Smooth muscle cell of the brain vasculature (primary cell): ENCODE data around the gene TEAD1.

Experiments used
- DNase-seq: peaks from one replicate; pipeline ENCODE4 v3.0.0-alpha.2; 2012; ENCODE audit warnings: low read depth, low spot score

Gene TEAD1

DNA sequence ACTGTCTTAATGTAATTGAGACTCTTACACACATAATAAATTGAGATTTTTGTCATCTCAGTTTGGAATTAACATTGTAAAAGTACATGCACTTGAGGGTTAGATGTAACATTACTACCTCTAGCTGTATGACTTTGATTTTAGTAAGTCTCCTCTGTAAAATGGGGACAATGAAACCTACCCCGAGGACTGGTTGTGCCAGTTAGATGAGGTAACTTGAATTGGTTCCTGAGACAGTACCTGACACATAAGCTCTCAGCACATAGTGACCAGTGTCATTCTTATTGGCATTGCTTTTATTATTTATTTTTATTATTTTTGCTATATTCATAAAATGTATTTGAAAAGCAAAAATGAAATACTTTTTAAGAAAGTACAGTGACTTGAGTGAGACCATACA is 114.8 kb downstream of the TEAD1 start:
- no peak for DNase-seq

DNA sequence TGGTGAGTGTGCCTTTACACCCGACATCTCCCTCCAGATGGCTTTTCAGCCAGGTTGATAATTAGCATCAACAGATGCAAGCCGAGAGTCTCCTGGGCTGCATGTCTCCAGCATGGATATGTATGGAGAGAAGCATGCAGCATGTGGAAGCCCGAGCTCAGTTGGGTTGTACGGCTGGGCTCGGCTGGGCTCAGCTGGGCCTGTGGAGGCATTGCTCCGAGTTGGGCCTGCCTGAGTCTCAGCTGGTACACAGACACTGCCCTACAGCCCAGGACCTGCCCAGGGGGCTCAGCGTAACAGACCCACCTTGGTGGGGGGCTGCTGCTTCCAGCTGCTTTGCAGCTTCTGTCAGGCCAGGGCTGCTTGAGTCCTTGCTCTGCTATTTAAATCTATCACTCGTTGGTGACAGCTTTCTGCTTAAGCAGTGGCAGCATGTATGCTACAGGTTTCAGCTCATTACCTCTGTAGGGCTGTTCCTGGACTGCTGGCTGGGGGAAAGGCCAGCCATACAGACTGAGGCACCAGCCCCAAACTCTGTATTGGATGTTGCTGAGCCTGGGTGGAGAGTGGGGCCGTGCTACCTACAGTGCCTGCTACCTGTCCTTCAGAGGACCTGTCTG is 115.5 kb downstream of the TEAD1 start:
- DNase-seq = no peak

DNA sequence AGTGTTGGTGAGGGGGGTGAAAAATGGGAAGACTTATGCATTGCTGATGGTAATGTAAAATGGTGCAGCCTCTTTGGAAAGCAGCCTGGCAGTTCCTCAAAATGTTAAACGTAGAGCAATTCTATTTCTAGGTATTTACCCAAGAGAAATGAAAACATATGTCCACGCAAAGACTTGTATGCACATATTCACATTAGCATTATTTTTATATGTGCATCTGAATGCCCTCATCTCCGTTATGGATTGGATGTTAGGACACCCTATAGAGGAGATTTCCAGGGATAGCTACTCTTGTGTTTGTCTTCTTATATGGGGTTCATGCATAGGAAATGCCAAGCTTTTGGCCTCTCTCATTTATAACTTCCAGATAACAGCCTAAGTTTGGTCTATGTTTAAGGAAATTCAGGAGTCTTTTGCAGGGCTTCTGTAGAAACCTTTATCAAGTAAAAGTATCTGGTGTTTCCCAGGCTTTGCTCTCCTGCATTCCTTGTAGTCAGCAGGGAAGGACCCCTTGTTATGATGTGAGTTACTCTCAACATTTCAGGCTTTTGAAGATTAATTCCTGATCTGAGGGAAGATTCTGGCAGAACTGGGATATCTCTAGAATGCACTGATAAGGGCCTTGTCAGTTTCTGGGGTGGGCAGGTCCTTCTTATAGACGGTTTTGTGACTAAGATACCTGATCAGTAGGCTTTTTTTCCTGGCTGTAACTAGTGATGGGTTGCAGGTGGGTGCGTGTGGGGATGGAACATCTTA is 116.8 kb downstream of the TEAD1 start:
- DNase-seq = no peak

- no peak for DNase-seq
These were observed 117.8 kb downstream of the TEAD1 start for GRCh38 chr11:12792018-12792417.

DNA sequence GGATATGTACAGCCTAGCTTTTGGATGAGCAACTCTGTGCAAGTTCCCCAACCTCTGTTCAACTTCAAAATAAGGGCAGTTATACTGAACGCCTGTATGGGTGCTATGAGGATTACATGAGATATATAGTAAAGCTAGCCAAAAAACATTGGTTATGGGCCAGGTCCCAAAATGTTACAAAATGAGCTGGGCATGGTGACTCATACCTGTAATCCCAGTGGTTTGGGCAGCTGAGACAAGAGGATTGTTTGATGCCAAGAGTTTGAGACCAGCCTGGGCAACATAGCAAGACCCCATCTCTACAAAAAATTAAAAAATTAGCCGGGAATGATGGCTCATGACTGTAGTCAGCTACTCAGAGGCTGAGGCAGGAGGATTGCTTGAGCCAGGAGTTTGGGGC is 118.4 kb downstream of the TEAD1 start:
- no peak for DNase-seq

GRCh38 chr11:12793065-12793464 is 118.8 kb downstream of the TEAD1 start:
- no peak for DNase-seq

GRCh38 chr11:12793506-12793905 is 119.3 kb downstream of the TEAD1 start:
- no peak for DNase-seq

DNA sequence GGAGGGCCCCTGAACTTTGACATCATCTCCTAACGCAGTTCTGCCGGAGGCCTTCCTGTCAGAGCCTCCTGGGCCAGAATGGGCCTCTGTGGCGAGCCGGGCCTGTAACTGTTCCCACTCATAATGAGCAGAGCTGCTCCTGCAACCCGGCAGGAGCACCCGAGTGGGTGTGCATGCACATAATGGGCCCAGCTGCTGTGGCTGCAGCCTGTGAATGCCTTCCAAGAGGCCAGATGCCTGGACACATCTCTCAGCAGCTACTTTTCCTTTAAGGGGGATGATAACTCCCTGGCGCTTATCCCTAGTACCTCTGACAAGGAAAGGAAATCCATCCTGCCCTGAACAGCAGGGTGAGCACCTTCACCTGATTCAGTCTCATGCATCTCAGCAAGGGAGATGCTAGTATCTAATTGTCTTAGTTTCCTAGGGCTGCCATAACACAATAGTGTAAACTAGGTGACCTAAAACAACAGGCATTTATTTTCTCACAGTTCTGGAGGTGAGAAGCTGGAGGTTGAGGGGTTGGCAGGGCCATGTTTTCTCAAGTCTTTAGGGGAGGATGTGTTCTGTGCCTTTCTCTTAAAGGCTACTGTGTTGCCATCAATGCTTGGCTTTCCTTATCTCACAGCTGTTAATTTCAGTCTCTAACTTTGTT is 120.5 kb downstream of the TEAD1 start:
- peak; percentile 26 for DNase-seq

GRCh38 chr11:12797996-12798395 is 123.8 kb downstream of the TEAD1 start:
- DNase-seq = no peak

DNA sequence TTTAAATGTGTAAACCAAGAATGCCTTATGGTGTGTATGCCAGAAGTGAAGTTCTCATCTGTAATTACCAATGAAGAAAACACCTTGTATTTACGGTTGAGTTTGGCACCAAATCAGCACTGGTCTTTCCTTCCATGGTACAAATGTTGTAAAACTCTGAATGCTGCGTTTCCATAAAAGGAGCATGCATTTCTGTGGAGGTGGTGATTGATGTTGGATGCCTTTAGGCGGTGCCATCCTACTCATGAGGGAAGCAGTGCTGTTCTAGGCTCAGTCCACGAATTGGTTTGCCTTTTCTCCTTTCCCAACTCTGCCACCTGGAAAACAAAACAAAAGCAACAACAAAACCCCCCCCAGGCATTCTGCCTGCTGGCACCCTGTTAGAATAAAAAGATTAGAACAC is 124.4 kb downstream of the TEAD1 start:
- DNase-seq = no peak

- DNase-seq = no peak
These were observed 125.2 kb downstream of the TEAD1 start for GRCh38 chr11:12799334-12799835.

- DNase-seq = peak; percentile 28
These were observed 125.9 kb downstream of the TEAD1 start for GRCh38 chr11:12800032-12800671.

- DNase-seq = no peak
These were observed 126.7 kb downstream of the TEAD1 start for GRCh38 chr11:12800871-12801270.

- DNase-seq = no peak
These were observed 127.8 kb downstream of the TEAD1 start for GRCh38 chr11:12801976-12802375.

- DNase-seq = no peak
These were observed 128.3 kb downstream of the TEAD1 start for GRCh38 chr11:12802418-12803085.

DNA sequence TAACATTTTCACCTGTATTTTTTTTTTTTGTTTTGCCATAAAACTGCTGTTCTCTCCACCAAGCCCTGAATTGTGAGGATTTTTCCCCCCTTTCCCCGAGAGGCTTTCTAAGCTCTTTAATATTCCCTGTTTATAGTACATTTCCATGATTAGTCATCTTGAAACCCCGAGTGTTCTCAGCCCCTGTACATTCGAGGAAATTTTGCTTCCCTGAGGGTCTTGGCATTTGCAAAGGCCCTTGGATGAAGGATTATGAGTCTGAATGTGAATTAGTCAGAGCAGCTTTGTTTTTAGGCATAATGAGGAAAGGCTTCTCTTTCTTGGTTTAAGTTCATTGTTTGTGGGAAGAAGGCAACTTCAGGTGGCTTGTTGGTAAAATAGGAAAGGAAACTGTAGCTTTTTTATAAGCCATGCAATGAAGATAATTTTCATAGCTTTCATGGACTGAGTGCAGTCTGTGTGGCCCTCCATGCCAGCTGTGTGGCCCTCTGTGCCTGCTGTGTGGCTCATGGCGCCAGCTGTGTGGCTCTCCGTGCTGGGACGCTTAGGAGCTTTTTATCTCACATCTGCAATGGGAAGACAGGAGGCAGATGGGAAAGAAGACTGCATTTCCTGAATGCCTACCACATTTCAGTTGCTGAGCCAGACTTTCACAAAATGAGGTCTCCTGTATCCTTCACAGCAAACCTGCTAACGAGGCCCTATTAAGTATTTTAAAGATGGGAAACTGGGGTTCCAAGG is 129.0 kb downstream of the TEAD1 start:
- DNase-seq = no peak

DNA sequence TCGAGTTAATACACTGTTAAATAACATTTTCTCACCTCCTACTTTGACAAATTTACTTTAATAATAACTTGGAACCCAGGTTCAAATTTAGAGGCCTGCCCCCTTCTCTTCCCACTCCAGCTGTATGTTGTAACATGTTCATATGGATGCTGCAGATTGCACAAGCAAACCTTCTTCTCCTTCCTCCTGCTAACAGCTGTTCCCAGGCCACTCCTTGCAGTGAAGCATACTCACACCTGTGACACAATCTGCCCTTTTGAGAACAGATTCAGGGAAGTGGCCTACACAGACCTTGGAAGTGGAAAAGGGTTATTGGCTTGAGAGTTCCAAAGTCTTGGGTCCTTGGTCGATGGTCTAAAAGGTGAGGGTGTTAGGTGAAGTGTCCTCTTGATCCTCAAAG is 131.9 kb downstream of the TEAD1 start:
- DNase-seq = no peak

DNA sequence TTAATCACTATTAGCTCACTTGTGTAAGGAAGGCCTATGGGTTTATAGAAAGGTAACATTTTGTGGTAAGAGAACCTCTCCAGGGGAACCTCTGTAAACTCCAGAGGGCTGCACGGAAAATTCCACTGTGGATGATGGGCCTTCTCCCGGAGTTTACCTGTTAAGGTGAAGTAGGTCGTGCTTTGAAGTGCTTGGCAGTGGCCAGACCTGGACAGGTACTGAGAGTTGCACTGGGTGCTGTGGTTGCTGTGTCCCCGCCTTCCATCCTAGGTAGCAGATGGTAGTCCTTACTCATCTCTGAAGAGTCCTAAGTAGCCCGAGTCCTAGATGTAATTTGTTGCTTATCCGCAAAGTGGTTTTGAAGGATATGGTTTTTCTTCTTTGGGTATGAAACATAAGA is 133.4 kb downstream of the TEAD1 start:
- no peak for DNase-seq

- DNase-seq = no peak
These were observed 134.3 kb downstream of the TEAD1 start for GRCh38 chr11:12808519-12808918.

- no peak for DNase-seq
These were observed 135.1 kb downstream of the TEAD1 start for GRCh38 chr11:12809364-12809763.
